Activated naive CD4-positive, alpha-beta T cell treated with anti-CD3 and anti-CD28 coated beads, Interleukin-2, amount 50 U/mL, for 24 hours (primary cell): ENCODE measurements around the gene COPS7A.

ENCODE experiments used
- H3K27ac Mint-ChIP-seq: one replicate; pipeline ENCODE4 v1.8.0; 2021; ENCODE audit warnings: mild to moderate bottlenecking, mixed read lengths
- H3K27me3 Mint-ChIP-seq: one replicate; pipeline ENCODE4 v1.8.0; 2021; ENCODE audit warnings: mixed read lengths
- H3K36me3 Mint-ChIP-seq: one replicate; pipeline ENCODE4 v1.8.0; 2021; ENCODE audit warnings: mixed read lengths
- H3K4me1 Mint-ChIP-seq: one replicate; pipeline ENCODE4 v1.8.0; 2021; ENCODE audit warnings: mixed read lengths
- H3K4me3 Mint-ChIP-seq: one replicate; pipeline ENCODE4 v1.8.0; 2021; ENCODE audit warnings: mild to moderate bottlenecking, mixed read lengths
- H3K9me3 Mint-ChIP-seq: one replicate; pipeline ENCODE4 v1.8.0; 2021; ENCODE audit warnings: mixed read lengths

COPS7A gene

DNA sequence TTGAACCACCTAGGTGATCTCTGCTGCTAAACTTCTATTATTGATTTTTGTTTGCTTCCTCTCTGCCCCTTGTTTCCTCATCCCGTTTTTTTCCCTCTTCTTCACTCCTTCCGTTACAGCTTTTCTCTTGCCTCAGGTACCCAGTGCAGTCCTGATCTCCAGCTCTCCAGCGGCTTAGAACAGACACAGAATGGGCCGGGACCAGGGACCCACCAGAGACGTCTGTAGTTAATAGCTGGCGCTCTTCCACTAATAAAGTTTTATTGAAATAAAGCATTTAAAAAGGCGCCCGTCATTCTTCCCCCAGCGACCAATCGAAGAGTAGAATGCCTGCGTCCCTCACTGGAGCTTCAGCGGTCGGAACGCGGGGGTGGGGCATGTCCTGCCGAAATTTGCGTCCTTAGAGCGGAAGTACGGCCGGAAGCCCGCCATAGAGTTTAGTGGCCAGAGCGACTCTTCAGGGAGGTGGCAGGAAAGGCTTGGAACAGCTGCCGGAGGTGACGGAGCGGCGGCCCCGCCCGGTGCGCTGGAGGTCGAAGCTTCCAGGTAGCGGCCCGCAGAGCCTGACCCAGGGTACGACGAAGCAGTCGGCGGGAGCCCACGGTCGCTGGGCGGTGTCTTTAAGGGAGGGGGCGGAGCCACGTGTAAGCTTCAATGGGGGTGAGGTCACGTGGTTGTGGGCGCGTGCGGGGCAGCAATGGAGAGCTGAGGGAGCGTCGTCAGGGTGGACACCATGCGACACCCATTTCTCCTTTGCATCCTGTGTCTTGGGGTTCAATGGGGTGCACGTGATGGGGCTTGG, at the start of gene COPS7A:
COPS7A (plus strand) TSS at position 440 of the 802 bp plus-strand sequence. CDS start 611 bp downstream, outside the sequence.
- Mint-ChIP-seq H3K9me3 (no peaks in the 10 kb centered on the region), H3K4me3 (peak within 1 kb of the TSS; percentile 99), H3K27ac (peak within 1 kb of the TSS; percentile 99), H3K4me1 (peaks cover 31% of the 10 kb centered on the region), H3K36me3 (peaks cover 6% of the 10 kb centered on the region), H3K27me3 (no peaks in the 10 kb centered on the region)

DNA sequence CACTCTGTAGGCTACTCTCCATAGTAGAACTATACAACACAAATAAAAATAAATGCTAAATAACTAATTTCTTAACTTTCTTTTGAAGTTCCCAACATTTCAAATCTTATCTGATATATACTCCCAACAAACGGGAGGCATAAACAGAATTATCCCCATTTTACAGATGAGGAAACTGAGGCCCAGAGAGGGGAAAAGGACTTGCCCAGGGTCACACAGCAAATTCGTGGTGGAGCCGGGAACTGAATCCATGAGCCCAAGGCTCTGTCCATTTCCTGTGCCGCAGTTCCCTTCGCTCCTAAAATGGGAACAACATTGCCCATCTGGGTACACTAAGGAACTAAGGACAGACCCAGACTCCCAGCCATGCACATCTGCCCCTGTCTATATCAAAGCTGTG, 46.9 kb upstream of the COPS7A start:
- no peaks in the 10 kb centered on the region for H3K9me3 Mint-ChIP-seq
- H3K27me3 Mint-ChIP-seq: no peaks in the 10 kb centered on the region
- no peak overlapping the region for H3K27ac Mint-ChIP-seq
- H3K4me1 Mint-ChIP-seq: peaks cover 5% of the 10 kb centered on the region
- H3K4me3 Mint-ChIP-seq: no peak overlapping the region
- H3K36me3 Mint-ChIP-seq: peaks cover 18% of the 10 kb centered on the region

- no peaks in the 10 kb centered on the region for H3K27me3 Mint-ChIP-seq
- H3K27ac Mint-ChIP-seq: no peak overlapping the region
- no peaks in the 10 kb centered on the region for H3K9me3 Mint-ChIP-seq
- H3K4me1 Mint-ChIP-seq: peaks cover 52% of the 10 kb centered on the region
- H3K36me3 Mint-ChIP-seq: peaks cover 9% of the 10 kb centered on the region
- H3K4me3 Mint-ChIP-seq: peak overlapping the region; percentile 57
Measured at GRCh38 chr12:6684609-6685008, 39.2 kb upstream of the COPS7A start.

GRCh38 chr12:6685814-6686213, 38.0 kb upstream of the COPS7A start:
- no peaks in the 10 kb centered on the region for H3K9me3 Mint-ChIP-seq
- peaks cover 57% of the 10 kb centered on the region for H3K4me1 Mint-ChIP-seq
- no peak overlapping the region for H3K27ac Mint-ChIP-seq
- no peaks in the 10 kb centered on the region for H3K27me3 Mint-ChIP-seq
- H3K36me3 Mint-ChIP-seq: peaks cover 9% of the 10 kb centered on the region
- no peak overlapping the region for H3K4me3 Mint-ChIP-seq

- Mint-ChIP-seq H3K36me3 (peaks cover 9% of the 10 kb centered on the region), H3K4me3 (peak overlapping the region; percentile 98), H3K9me3 (no peaks in the 10 kb centered on the region), H3K27ac (peak overlapping the region; percentile 93), H3K4me1 (peaks cover 53% of the 10 kb centered on the region), H3K27me3 (no peaks in the 10 kb centered on the region)
Measured at GRCh38 chr12:6688543-6688998, 35.3 kb upstream of the COPS7A start.

GRCh38 chr12:6688999-6689882, 34.6 kb upstream of the COPS7A start, which contains the start of gene ZNF384:
ZNF384 (minus strand) TSS chr12:6689375; CDS start chr12:6679520, 9,855 bp downstream.
- Mint-ChIP-seq H3K4me1 (peaks cover 53% of the 10 kb centered on the region), H3K27ac (peak within 1 kb of the TSS; percentile 93), H3K36me3 (peaks cover 9% of the 10 kb centered on the region), H3K4me3 (peak within 1 kb of the TSS; percentile 98), H3K9me3 (no peaks in the 10 kb centered on the region), H3K27me3 (no peaks in the 10 kb centered on the region)

DNA sequence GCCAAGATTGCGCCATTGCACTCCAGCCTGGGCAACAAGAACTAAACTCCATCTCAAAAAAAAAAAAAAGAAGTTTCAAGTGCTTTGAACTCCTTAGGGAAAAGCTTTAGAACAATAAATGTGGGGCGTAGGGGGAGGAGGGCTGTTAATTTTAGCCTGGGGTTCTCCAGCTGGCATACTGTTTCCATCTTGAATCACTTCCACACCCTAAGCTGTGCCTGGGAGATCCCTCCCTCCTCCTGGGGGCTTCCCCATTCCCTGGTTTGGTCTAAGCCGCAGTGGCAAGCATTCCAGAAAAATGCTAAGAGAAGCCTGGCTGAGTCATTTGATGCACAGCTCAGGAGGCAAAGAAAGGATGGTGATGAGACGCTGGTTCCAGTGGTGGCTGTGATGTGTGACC, 32.4 kb upstream of the COPS7A start:
- Mint-ChIP-seq H3K27ac (peak overlapping the region; percentile 35), H3K27me3 (no peaks in the 10 kb centered on the region), H3K4me1 (peaks cover 31% of the 10 kb centered on the region), H3K36me3 (peaks cover 6% of the 10 kb centered on the region), H3K9me3 (no peaks in the 10 kb centered on the region), H3K4me3 (no peak overlapping the region)

- Mint-ChIP-seq H3K9me3 (no peaks in the 10 kb centered on the region), H3K4me3 (no peak overlapping the region), H3K4me1 (peaks cover 17% of the 10 kb centered on the region), H3K27me3 (no peaks in the 10 kb centered on the region), H3K36me3 (no peaks in the 10 kb centered on the region), H3K27ac (peak overlapping the region; percentile 33)
Measured at GRCh38 chr12:6692888-6693287, 31.0 kb upstream of the COPS7A start.

GRCh38 chr12:6693832-6694355, 30.0 kb upstream of the COPS7A start:
- H3K4me1 Mint-ChIP-seq: peaks cover 14% of the 10 kb centered on the region
- no peak overlapping the region for H3K27ac Mint-ChIP-seq
- no peak overlapping the region for H3K4me3 Mint-ChIP-seq
- H3K36me3 Mint-ChIP-seq: no peaks in the 10 kb centered on the region
- H3K9me3 Mint-ChIP-seq: no peaks in the 10 kb centered on the region
- H3K27me3 Mint-ChIP-seq: no peaks in the 10 kb centered on the region

GRCh38 chr12:6694701-6695100, 29.1 kb upstream of the COPS7A start:
- no peak overlapping the region for H3K27ac Mint-ChIP-seq
- H3K4me1 Mint-ChIP-seq: peaks cover 20% of the 10 kb centered on the region
- no peak overlapping the region for H3K4me3 Mint-ChIP-seq

GRCh38 chr12:6695313-6696045, 28.4 kb upstream of the COPS7A start:
- H3K4me1 Mint-ChIP-seq: peaks cover 17% of the 10 kb centered on the region
- no peak overlapping the region for H3K27ac Mint-ChIP-seq

More at GRCh38 chr12:6694701-6695100, 29.1 kb upstream of the COPS7A start:
- Mint-ChIP-seq H3K36me3 (no peaks in the 10 kb centered on the region), H3K27me3 (peaks cover 6% of the 10 kb centered on the region), H3K9me3 (no peaks in the 10 kb centered on the region)

GRCh38 chr12:6696690-6697583, 26.9 kb upstream of the COPS7A start:
- Mint-ChIP-seq H3K36me3 (no peaks in the 10 kb centered on the region), H3K4me3 (no peak overlapping the region), H3K4me1 (peaks cover 24% of the 10 kb centered on the region), H3K27ac (no peak overlapping the region), H3K27me3 (peaks cover 15% of the 10 kb centered on the region), H3K9me3 (no peaks in the 10 kb centered on the region)

More at GRCh38 chr12:6695313-6696045, 28.4 kb upstream of the COPS7A start:
- Mint-ChIP-seq H3K27me3 (peaks cover 7% of the 10 kb centered on the region), H3K9me3 (no peaks in the 10 kb centered on the region), H3K36me3 (no peaks in the 10 kb centered on the region), H3K4me3 (no peak overlapping the region)

DNA sequence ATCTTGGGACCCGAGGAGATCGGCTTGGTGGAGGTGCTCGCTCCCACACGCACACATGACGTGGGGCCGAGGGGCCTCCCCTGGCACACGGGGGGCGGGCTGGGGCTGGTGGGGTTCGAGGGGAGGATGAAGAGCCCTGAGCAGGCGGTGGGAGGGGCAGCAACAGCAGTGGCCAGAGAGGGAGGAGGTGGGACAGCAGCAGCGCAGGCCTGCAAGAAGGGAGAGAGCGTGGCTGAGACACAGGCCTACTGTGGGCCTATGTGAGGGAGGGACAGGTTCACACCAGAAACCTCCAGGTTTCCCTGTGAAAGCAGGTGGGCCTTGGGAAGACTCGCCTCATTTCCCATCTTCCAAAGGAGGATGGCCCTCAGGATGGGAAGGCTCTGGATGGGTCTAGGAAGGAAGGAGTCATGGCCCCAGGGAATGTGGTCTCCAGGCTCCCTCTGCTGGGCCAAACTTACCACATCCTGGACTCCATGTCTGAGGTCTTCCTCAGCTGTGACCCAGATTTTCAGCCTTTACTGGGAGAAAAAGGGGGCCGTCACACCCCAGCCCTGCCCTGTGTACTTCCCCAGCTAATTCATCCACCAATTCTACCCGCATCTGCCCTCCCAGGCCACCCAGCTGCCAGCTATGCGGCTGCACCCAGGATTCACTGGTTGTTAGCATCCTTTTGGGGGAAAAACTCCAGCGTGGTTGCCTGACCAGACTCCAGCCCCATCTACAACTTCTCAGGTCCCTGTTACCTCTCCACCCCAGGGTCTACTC, 26.1 kb upstream of the COPS7A start:
- Mint-ChIP-seq H3K4me3 (no peak overlapping the region), H3K27ac (peak overlapping the region; percentile 23), H3K27me3 (peaks cover 19% of the 10 kb centered on the region), H3K36me3 (no peaks in the 10 kb centered on the region), H3K9me3 (no peaks in the 10 kb centered on the region), H3K4me1 (peaks cover 25% of the 10 kb centered on the region)
